ENCODE measurements around the gene HEYL. TPM values are rescaled to one million over a fixed set of nuclear protein-coding genes. Genes with fewer than 3 reads are reported as not detected.

Gene HEYL
- total and polyA plus RNA-seq, 7 donors, result 0.92 to 14.7 (median 2.5) TPM

GRCh38 chr1:39671433-39671792 lies 32.0 kb upstream of the HEYL start:
- intact Hi-C loops (cut with DNase I), result no loop called here
- no peak for TF ChIP-seq POLR2AphosphoS5 (IDR thresholded peaks at IDR 0.05)
- no peak for TF ChIP-seq CTCF (IDR thresholded peaks at IDR 0.05)
- TF ChIP-seq POLR2A (IDR thresholded peaks at IDR 0.05), result no peak
- TF ChIP-seq EP300 (IDR thresholded peaks at IDR 0.05), result no peak
- no peak for DNase-seq
- H3K27ac ChIP-seq, result no peak overlapping the region
- peak overlapping the region; percentile 18 to 53 (median 42) for H3K4me3 ChIP-seq
- no peaks in the 10 kb centered on the region for H3K9me3 ChIP-seq
- H3K36me3 ChIP-seq, result no peaks in the 10 kb centered on the region
- H3K4me1 ChIP-seq, result peaks cover 0 to 19% (median 17%) of the 10 kb centered on the region in 4 donors
- 4% methylated on average over 26 of the region's 26 CpGs for WGBS, 2 donors
- H3K27me3 ChIP-seq, result peaks cover 0 to 55% (median 24%) of the 10 kb centered on the region in 3 donors

- H3K4me1 ChIP-seq, result peaks cover 0 to 19% (median 17%) of the 10 kb centered on the region in 4 donors
- H3K4me3 ChIP-seq, result no peak overlapping the region
- no peak overlapping the region for H3K27ac ChIP-seq
- intact Hi-C loops (cut with DNase I), result no loop called here
- H3K36me3 ChIP-seq, result no peaks in the 10 kb centered on the region
- 61 to 66% methylated on average over 1 of the region's 1 CpG for WGBS, 2 donors
- no peaks in the 10 kb centered on the region for H3K9me3 ChIP-seq
- H3K27me3 ChIP-seq, result peaks cover 0 to 57% (median 24%) of the 10 kb centered on the region in 3 donors
- no peak for TF ChIP-seq POLR2AphosphoS5 (IDR thresholded peaks at IDR 0.05)
- no peak for TF ChIP-seq EP300 (IDR thresholded peaks at IDR 0.05)
- TF ChIP-seq CTCF (IDR thresholded peaks at IDR 0.05), result no peak
- no peak for TF ChIP-seq POLR2A (IDR thresholded peaks at IDR 0.05)
- DNase-seq, result no peak
These were observed 31.2 kb upstream of the HEYL start for GRCh38 chr1:39670689-39671088.

GRCh38 chr1:39668894-39669293 lies 29.5 kb upstream of the HEYL start:
- WGBS, 2 donors, result 94 to 96% methylated on average over 3 of the region's 3 CpGs
- intact Hi-C loops (cut with DNase I), result no loop called here
- peaks cover 0 to 19% (median 17%) of the 10 kb centered on the region in 4 donors for H3K4me1 ChIP-seq
- H3K27me3 ChIP-seq, result peaks cover 0 to 60% (median 24%) of the 10 kb centered on the region in 3 donors
- DNase-seq, result no peak
- H3K36me3 ChIP-seq, result no peaks in the 10 kb centered on the region
- no peak overlapping the region for H3K27ac ChIP-seq
- no peak overlapping the region for H3K4me3 ChIP-seq
- H3K9me3 ChIP-seq, result no peaks in the 10 kb centered on the region
- TF ChIP-seq POLR2AphosphoS5 (IDR thresholded peaks at IDR 0.05) (no peak), CTCF (IDR thresholded peaks at IDR 0.05) (no peak), EP300 (IDR thresholded peaks at IDR 0.05) (no peak), POLR2A (IDR thresholded peaks at IDR 0.05) (no peak)

- no peak for DNase-seq
- Histone ChIP-seq H3K27ac (no peak overlapping the region), H3K9me3 (no peaks in the 10 kb centered on the region), H3K4me1 (peaks cover 0 to 19% (median 17%) of the 10 kb centered on the region in 4 donors), H3K4me3 (no peak overlapping the region), H3K36me3 (no peaks in the 10 kb centered on the region), H3K27me3 (peaks cover 0 to 60% (median 24%) of the 10 kb centered on the region in 3 donors)
- WGBS, 2 donors, result 89 to 93% methylated on average over 3 of the region's 3 CpGs
- TF ChIP-seq POLR2A (IDR thresholded peaks at IDR 0.05), result no peak
- no peak for TF ChIP-seq POLR2AphosphoS5 (IDR thresholded peaks at IDR 0.05)
- no peak for TF ChIP-seq EP300 (IDR thresholded peaks at IDR 0.05)
- TF ChIP-seq CTCF (IDR thresholded peaks at IDR 0.05), result no peak
- intact Hi-C loops (cut with DNase I), result no loop called here
These were observed 28.7 kb upstream of the HEYL start for GRCh38 chr1:39668111-39668510.

GRCh38 chr1:39666772-39667171 lies 27.3 kb upstream of the HEYL start:
- TF ChIP-seq EP300 (IDR thresholded peaks at IDR 0.05), result no peak
- no peak for TF ChIP-seq CTCF (IDR thresholded peaks at IDR 0.05)
- TF ChIP-seq POLR2AphosphoS5 (IDR thresholded peaks at IDR 0.05), result no peak
- no peak for TF ChIP-seq POLR2A (IDR thresholded peaks at IDR 0.05)
- intact Hi-C loops (cut with DNase I), result no loop called here
- no peak for DNase-seq
- Histone ChIP-seq H3K27ac (no peak overlapping the region), H3K36me3 (no peaks in the 10 kb centered on the region), H3K27me3 (peaks cover 0 to 52% (median 24%) of the 10 kb centered on the region in 3 donors), H3K9me3 (no peaks in the 10 kb centered on the region), H3K4me1 (peaks cover 0 to 12% (median 9%) of the 10 kb centered on the region in 4 donors), H3K4me3 (no peak overlapping the region)
- WGBS, 2 donors, result 70 to 85% methylated on average over 3 of the region's 3 CpGs

All from sigmoid colon (tissue), 7 donors.